ENCODE results near the gene CYP20A1. TPM values are rescaled to one million over a fixed set of nuclear protein-coding genes. Genes with fewer than 3 reads are reported as not detected.
"Not testable (repeated sequence)": the region's sequence is repeated elsewhere in the genome, so short reads cannot be mapped to it uniquely, and the experiment has no call there.

CYP20A1 gene
- total RNA-seq, 2 experiments from 2014 or later = 18.9 to 21.6 TPM

GRCh38 chr2:203238292-203238703 lies 520 bp upstream of the CYP20A1 start:
- Mint-ChIP-seq H3K27ac (peak overlapping the region; percentile 99), H3K36me3 (ENCODE audit: low read depth) (peaks cover 29% of the 10 kb centered on the region), H3K4me3 (peak overlapping the region; percentile 100), H3K4me1 (peaks cover 35% of the 10 kb centered on the region), H3K9me3 (no peaks in the 10 kb centered on the region), H3K27me3 (no peaks in the 10 kb centered on the region)
- ChIA-PET CTCF (interaction anchor here (0.8 to 3.5 kb wide), 9 partner anchors 9 to 671 kb away, joined by 3 to 31 read pairs (median 4); no protein-coding TSS in a partner anchor), POLR2A (interaction anchor here (0.7 to 2.7 kb wide), 26 partner anchors 9 to 633 kb away, joined by 3 to 25 read pairs (median 4); partner anchors contain the start of genes ABI2, CARF, CD28 and FAM117B)
- no peak for DNase-seq

GRCh38 chr2:203240491-203240890 lies 1.7 kb downstream of the CYP20A1 start:
- peaks cover 38% of the 10 kb centered on the region for H3K4me1 Mint-ChIP-seq
- H3K27ac Mint-ChIP-seq = peak overlapping the region; percentile 99
- ChIA-PET CTCF (interaction anchor here (0.9 to 3.5 kb wide), 4 partner anchors 8 to 214 kb away, joined by 4 to 31 read pairs (median 6); no protein-coding TSS in a partner anchor), POLR2A (interaction anchor here (1.2 to 2.7 kb wide), 6 partner anchors 18 to 973 kb away, joined by 3 to 25 read pairs (median 9); partner anchors contain the start of genes ABI2, CARF, CD28 and WDR12)
- H3K36me3 Mint-ChIP-seq (ENCODE audit: low read depth) = peaks cover 40% of the 10 kb centered on the region
- H3K4me3 Mint-ChIP-seq = peak overlapping the region; percentile 100
- no peaks in the 10 kb centered on the region for H3K27me3 Mint-ChIP-seq
- DNase-seq = no peak
- H3K9me3 Mint-ChIP-seq = no peaks in the 10 kb centered on the region

- H3K27ac Mint-ChIP-seq = no peak overlapping the region
- no peak for DNase-seq
- no peaks in the 10 kb centered on the region for H3K9me3 Mint-ChIP-seq
- peaks cover 44% of the 10 kb centered on the region for H3K4me1 Mint-ChIP-seq
- POLR2A ChIA-PET = no interaction called here
- CTCF ChIA-PET = no interaction called here
- no peaks in the 10 kb centered on the region for H3K27me3 Mint-ChIP-seq
- H3K36me3 Mint-ChIP-seq (ENCODE audit: low read depth) = peaks cover 50% of the 10 kb centered on the region
- no peak overlapping the region for H3K4me3 Mint-ChIP-seq
Measured at GRCh38 chr2:203242518-203242917, 3.7 kb downstream of the CYP20A1 start.

- Mint-ChIP-seq H3K27me3 (no peaks in the 10 kb centered on the region), H3K36me3 (ENCODE audit: low read depth) (peaks cover 45% of the 10 kb centered on the region), H3K27ac (no peak overlapping the region), H3K4me1 (peaks cover 18% of the 10 kb centered on the region), H3K4me3 (no peak overlapping the region), H3K9me3 (no peaks in the 10 kb centered on the region)
- POLR2A ChIA-PET = no interaction called here
- CTCF ChIA-PET = no interaction called here
- no peak for DNase-seq
Measured at GRCh38 chr2:203246646-203247045, 7.8 kb downstream of the CYP20A1 start.

- Mint-ChIP-seq H3K36me3 (ENCODE audit: low read depth) (peaks cover 56% of the 10 kb centered on the region), H3K27ac (peak overlapping the region; percentile 27), H3K9me3 (peaks cover 3% of the 10 kb centered on the region), H3K4me3 (no peak overlapping the region), H3K27me3 (no peaks in the 10 kb centered on the region), H3K4me1 (no peaks in the 10 kb centered on the region)
- no peak for DNase-seq
- POLR2A ChIA-PET = no interaction called here
- CTCF ChIA-PET = no interaction called here
Measured at GRCh38 chr2:203252818-203253217, 14.0 kb downstream of the CYP20A1 start.

- H3K9me3 Mint-ChIP-seq, H3K4me3 Mint-ChIP-seq, H3K27ac Mint-ChIP-seq, CTCF ChIA-PET, H3K27me3 Mint-ChIP-seq, POLR2A ChIA-PET, DNase-seq, H3K4me1 Mint-ChIP-seq: not testable (repeated sequence)
- H3K36me3 Mint-ChIP-seq (ENCODE audit: low read depth) = peaks cover 56% of the 10 kb centered on the region
Measured at GRCh38 chr2:203253422-203254095, 14.7 kb downstream of the CYP20A1 start.

GRCh38 chr2:203261326-203262159 lies 22.7 kb downstream of the CYP20A1 start:
- CTCF ChIA-PET = interaction anchor here (0.8 kb wide), 1 partner anchor 391 kb away, joined by 3 read pairs; no protein-coding TSS in a partner anchor
- no peaks in the 10 kb centered on the region for H3K4me1 Mint-ChIP-seq
- no peak for DNase-seq
- H3K4me3 Mint-ChIP-seq = no peak overlapping the region
- POLR2A ChIA-PET = interaction anchor here (1.4 kb wide), 1 partner anchor 22 kb away, joined by 7 read pairs; no protein-coding TSS in a partner anchor
- peaks cover 27% of the 10 kb centered on the region for H3K36me3 Mint-ChIP-seq (ENCODE audit: low read depth)
- H3K27me3 Mint-ChIP-seq = no peaks in the 10 kb centered on the region
- H3K27ac Mint-ChIP-seq = peak overlapping the region; percentile 16
- H3K9me3 Mint-ChIP-seq = no peaks in the 10 kb centered on the region

- Mint-ChIP-seq H3K4me1 (no peaks in the 10 kb centered on the region), H3K4me3 (no peak overlapping the region), H3K27me3 (no peaks in the 10 kb centered on the region), H3K27ac (no peak overlapping the region), H3K9me3 (no peaks in the 10 kb centered on the region), H3K36me3 (ENCODE audit: low read depth) (peaks cover 38% of the 10 kb centered on the region)
- ChIA-PET CTCF (no interaction called here), POLR2A (no interaction called here)
- no peak for DNase-seq
Measured at GRCh38 chr2:203279288-203279687, 40.5 kb downstream of the CYP20A1 start.

GRCh38 chr2:203280428-203281064 lies 41.7 kb downstream of the CYP20A1 start:
- ChIA-PET CTCF (no interaction called here), POLR2A (no interaction called here)
- Mint-ChIP-seq H3K4me1 (no peaks in the 10 kb centered on the region), H3K4me3 (no peak overlapping the region), H3K27ac (no peak overlapping the region), H3K27me3 (no peaks in the 10 kb centered on the region), H3K36me3 (ENCODE audit: low read depth) (peaks cover 44% of the 10 kb centered on the region), H3K9me3 (no peaks in the 10 kb centered on the region)
- no peak for DNase-seq

- DNase-seq = no peak
- no peak overlapping the region for H3K27ac Mint-ChIP-seq
- ChIA-PET POLR2A (no interaction called here), CTCF (interaction anchor here (0.7 to 1.6 kb wide), 2 partner anchors 18 to 534 kb away, joined by 4 to 7 read pairs; no protein-coding TSS in a partner anchor)
- no peak overlapping the region for H3K4me3 Mint-ChIP-seq
- no peaks in the 10 kb centered on the region for H3K9me3 Mint-ChIP-seq
- no peaks in the 10 kb centered on the region for H3K27me3 Mint-ChIP-seq
- H3K4me1 Mint-ChIP-seq = no peaks in the 10 kb centered on the region
- H3K36me3 Mint-ChIP-seq (ENCODE audit: low read depth) = peaks cover 39% of the 10 kb centered on the region
Measured at GRCh38 chr2:203282101-203282500, 43.3 kb downstream of the CYP20A1 start.

- Mint-ChIP-seq H3K4me1 (peaks cover 2% of the 10 kb centered on the region), H3K9me3 (no peaks in the 10 kb centered on the region), H3K36me3 (ENCODE audit: low read depth) (peaks cover 25% of the 10 kb centered on the region), H3K27ac (no peak overlapping the region), H3K4me3 (no peak overlapping the region), H3K27me3 (no peaks in the 10 kb centered on the region)
- CTCF ChIA-PET = no interaction called here
- DNase-seq = no peak
- POLR2A ChIA-PET = no interaction called here
Measured at GRCh38 chr2:203286532-203286931, 47.7 kb downstream of the CYP20A1 start.

GRCh38 chr2:203301667-203302066 lies 62.8 kb downstream of the CYP20A1 start:
- ChIA-PET CTCF (interaction anchor here (0.5 to 0.9 kb wide), 3 partner anchors 20 to 63 kb away, joined by 3 read pairs; partner anchors contain the start of gene CYP20A1), POLR2A (no interaction called here)
- no peaks in the 10 kb centered on the region for H3K9me3 Mint-ChIP-seq
- H3K4me1 Mint-ChIP-seq = no peaks in the 10 kb centered on the region
- no peak for DNase-seq
- H3K27ac Mint-ChIP-seq = no peak overlapping the region
- H3K4me3 Mint-ChIP-seq = no peak overlapping the region
- no peaks in the 10 kb centered on the region for H3K27me3 Mint-ChIP-seq
- H3K36me3 Mint-ChIP-seq (ENCODE audit: low read depth) = peaks cover 3% of the 10 kb centered on the region

- POLR2A ChIA-PET; H3K36me3 Mint-ChIP-seq (ENCODE audit: low read depth); H3K4me3 Mint-ChIP-seq; H3K4me1 Mint-ChIP-seq; H3K27ac Mint-ChIP-seq; H3K9me3 Mint-ChIP-seq; DNase-seq; H3K27me3 Mint-ChIP-seq: not testable (repeated sequence)
- CTCF ChIA-PET = interaction anchor here (0.6 kb wide), 1 partner anchor 19 kb away, joined by 4 read pairs; no protein-coding TSS in a partner anchor
Measured at GRCh38 chr2:203302586-203302985, 63.8 kb downstream of the CYP20A1 start.
